Measurements from ENCODE around the gene CDPF1. TPM values are rescaled to one million over a fixed set of nuclear protein-coding genes. Genes with fewer than 3 reads are reported as not detected.
A peak's percentile ranks its signal among the peaks of the same experiment; 100 is the strongest.
"Not testable (repeated sequence)": the region's sequence is repeated elsewhere in the genome, so short reads cannot be mapped to it uniquely, and the experiment has no call there.

Gene CDPF1
- polyA plus RNA-seq, 2 of the 4 experiments (the other 2 are of a cell fraction): 8.9 to 9.6 TPM

DNA sequence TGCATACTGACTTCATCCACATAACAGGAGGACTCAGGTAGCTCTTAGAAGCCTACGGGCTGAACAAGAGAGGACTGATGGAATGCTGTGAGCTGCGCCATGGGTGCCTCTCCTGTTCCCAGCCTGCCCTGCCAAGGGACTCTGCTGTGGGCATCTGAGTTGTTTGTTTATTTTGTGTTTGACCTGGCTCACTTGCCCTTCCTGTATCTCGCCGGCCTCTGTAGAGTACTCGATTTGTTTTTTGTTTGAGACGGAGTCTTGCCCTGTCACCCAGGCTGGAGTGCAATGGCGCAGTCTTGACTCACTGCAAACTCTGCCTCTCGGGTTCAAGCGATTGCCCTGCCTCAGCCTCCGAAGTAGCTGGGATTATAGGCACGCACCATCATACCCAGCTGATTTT, 19.5 kb upstream of the CDPF1 start:
- Histone ChIP-seq H3K9me3 (peaks cover 6% of the 10 kb centered on the region; the same call in 1 of the 3 replicates), H3K4me2 (peak overlapping the region; percentile 95; the same call in 1 of the 3 replicates), H3K27ac (no peak overlapping the region), H3K4me3 (no peak overlapping the region), H3K4me1 (peaks cover 18% of the 10 kb centered on the region; the same call in 1 of the 3 replicates)
- ChIA-PET CTCF (interaction anchor here (0.6 to 1.6 kb wide), 2 partner anchors 75 to 263 kb away, joined by 5 to 6 read pairs; no protein-coding TSS in a partner anchor), POLR2A (no interaction called here)
- DNase-seq (ENCODE audit: low read depth in 1 of 2, low spot score in 1 of 2): no peak
- 84% methylated on average over 9 of the region's 11 CpGs for WGBS (ENCODE audit: missing lambda C conversion rate)
- no peak for FAIRE-seq
- no peak for TF ChIP-seq FOSB (CRISPR knock-in tag; IDR thresholded peaks at IDR 0.05)
- ATAC-seq: no peak

DNA sequence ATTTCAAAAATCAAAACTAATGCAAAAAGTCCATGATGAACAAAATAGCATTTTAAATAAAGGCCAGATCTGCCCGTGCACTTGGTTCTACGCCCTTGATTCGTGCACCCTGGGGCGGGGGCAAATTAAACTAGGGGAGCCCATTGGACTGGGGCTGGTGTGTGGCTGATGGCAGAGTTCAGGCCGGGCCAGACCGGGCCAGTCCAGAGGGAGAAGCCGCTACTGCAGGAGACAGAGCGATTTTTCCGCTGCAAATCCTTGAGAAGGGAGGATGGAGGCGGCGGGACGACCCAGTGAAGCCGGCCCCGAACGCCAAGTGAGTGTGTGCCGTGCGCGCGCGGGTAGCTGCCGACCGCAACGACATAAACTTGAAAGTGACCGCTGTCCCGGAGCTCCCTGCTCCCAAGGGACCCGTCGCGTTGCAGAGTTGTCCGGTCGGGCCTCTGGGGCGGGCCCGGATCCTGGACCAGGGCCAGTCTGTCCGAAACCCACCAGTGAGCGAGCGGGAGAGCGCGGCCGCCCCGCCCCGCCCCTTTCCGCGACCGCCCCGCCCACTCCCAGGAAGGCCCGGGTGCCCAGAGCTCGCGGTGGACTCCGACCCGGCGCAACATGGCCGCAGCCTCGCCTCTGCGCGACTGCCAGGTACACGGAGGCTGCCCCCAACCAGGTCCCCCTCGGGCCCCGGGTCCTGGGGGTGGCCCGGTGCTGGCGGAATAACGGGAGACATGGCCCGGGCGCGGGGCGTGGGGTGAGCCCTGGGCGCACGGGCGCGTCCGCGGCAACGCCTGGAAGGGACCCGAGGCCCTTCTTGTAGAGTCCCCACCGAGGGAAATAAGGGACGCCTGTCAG, 17.6 kb upstream of the CDPF1 start, which contains the start of gene TTC38:
Gene TTC38 (plus strand): TSS at position 578 of the 849 bp plus-strand sequence. CDS start 32 bp downstream, at position 610.
- H3K9me3 ChIP-seq: peaks cover 6% of the 10 kb centered on the region; the same call in 1 of the 3 replicates
- POLR2A ChIA-PET: interaction anchor here (0.6 to 1.2 kb wide), 6 partner anchors 8 to 183 kb away, joined by 3 to 6 read pairs (median 3); partner anchors contain the start of gene CDPF1
- peak within 1 kb of the TSS; percentile 95 for H3K4me2 ChIP-seq
- H3K4me3 ChIP-seq: peak within 1 kb of the TSS; percentile 76
- WGBS (ENCODE audit: missing lambda C conversion rate): 4% methylated on average over 8 of the region's 74 CpGs
- DNase-seq (ENCODE audit: low read depth in 1 of 2, low spot score in 1 of 2) (peak; percentile 77 to 87), ATAC-seq (peak; percentile 98), FAIRE-seq (no peak)
- CTCF ChIA-PET: interaction anchor here (1.2 to 2.1 kb wide), 4 partner anchors 124 to 272 kb away, joined by 3 to 5 read pairs (median 4); no protein-coding TSS in a partner anchor
- peaks cover 18% of the 10 kb centered on the region; the same call in 1 of the 3 replicates for H3K4me1 ChIP-seq
- H3K27ac ChIP-seq: peak within 1 kb of the TSS; percentile 82 to 95
- TF ChIP-seq BHLHE40 (IDR thresholded peaks at IDR 0.05; ENCODE audit: low read depth, low read length) (no peak), KDM5A (IDR thresholded peaks at IDR 0.05) (peak; percentile 38; the same call in 1 of the 2 replicates), JUN (IDR thresholded peaks at IDR 0.05) (peak; percentile 15 to 52; a peak in 2 of 5 replicates), PHF8 (IDR thresholded peaks at IDR 0.05; ENCODE audit: borderline replicate concordance, low read depth) (peak; percentile 88), POLR2A (IDR thresholded peaks at IDR 0.05; ENCODE audit: low read length) (peak; percentile 53)
- TF ChIP-seq, protein P1, sequence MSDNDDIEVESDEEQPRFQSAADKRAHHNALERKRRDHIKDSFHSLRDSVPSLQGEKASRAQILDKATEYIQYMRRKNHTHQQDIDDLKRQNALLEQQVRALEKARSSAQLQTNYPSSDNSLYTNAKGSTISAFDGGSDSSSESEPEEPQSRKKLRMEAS (IDR thresholded peaks at IDR 0.05): peak; percentile 35; the same call in 1 of the 2 replicates
- TF ChIP-seq, protein P2, sequence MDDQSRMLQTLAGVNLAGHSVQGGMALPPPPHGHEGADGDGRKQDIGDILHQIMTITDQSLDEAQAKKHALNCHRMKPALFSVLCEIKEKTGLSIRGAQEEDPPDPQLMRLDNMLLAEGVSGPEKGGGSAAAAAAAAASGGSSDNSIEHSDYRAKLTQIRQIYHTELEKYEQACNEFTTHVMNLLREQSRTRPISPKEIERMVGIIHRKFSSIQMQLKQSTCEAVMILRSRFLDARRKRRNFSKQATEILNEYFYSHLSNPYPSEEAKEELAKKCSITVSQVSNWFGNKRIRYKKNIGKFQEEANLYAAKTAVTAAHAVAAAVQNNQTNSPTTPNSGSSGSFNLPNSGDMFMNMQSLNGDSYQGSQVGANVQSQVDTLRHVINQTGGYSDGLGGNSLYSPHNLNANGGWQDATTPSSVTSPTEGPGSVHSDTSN (IDR thresholded peaks at IDR 0.05): no peak

DNA sequence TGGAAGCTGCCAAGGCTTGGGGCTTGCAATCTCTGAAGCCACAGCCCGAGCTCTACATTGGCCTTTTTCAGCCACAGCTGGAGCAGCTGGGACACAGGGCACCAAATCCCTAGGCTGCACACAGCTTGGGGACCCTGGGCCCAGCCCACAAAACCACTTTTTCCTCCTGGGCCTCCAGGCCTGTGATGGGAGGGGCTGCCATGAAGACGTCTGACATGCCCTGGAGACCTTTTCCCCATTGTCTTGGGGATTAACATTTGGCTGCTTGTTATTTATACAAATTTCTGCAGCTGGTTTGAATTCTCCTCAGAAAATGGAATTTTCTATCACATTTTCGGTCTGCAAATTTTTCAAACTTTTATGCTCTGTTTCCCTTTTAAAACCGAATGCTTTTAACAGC, 15.5 kb upstream of the CDPF1 start:
- CTCF ChIA-PET; H3K27ac ChIP-seq; H3K4me3 ChIP-seq; H3K4me2 ChIP-seq; DNase-seq (ENCODE audit: low read depth in 1 of 2, low spot score in 1 of 2); FAIRE-seq; H3K9me3 ChIP-seq; POLR2A ChIA-PET; ATAC-seq: not testable (repeated sequence)
- TF ChIP-seq ZFP36 (IDR thresholded peaks at IDR 0.05; ENCODE audit: borderline replicate concordance, partially characterized antibody): peak; percentile 70
- WGBS (ENCODE audit: missing lambda C conversion rate): 76% methylated on average over 4 of the region's 4 CpGs
- peaks cover 18% of the 10 kb centered on the region; the same call in 1 of the 3 replicates for H3K4me1 ChIP-seq

DNA sequence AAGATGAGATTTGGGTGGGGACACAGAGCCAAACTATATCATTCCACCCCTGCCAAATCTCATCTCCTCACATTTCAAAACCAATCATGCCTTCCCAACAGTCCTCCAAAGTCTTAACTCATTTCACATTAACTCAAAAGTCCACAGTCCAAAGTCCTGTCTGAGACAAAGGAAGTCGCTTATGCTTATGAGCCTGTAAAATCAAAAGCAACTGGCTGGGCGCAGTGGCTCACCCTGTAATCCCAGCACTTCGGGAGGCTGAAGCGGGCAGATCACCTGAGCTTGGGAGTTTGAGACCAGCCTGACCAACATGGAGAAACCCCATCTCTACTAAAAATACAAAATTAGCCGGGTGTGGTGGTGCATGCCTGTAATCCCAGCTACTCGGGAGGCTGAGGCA, 14.4 kb upstream of the CDPF1 start:
- H3K4me1 ChIP-seq: peaks cover 18% of the 10 kb centered on the region; the same call in 1 of the 3 replicates
- ATAC-seq; H3K9me3 ChIP-seq; FAIRE-seq; H3K4me3 ChIP-seq; DNase-seq (ENCODE audit: low read depth in 1 of 2, low spot score in 1 of 2); H3K4me2 ChIP-seq; H3K27ac ChIP-seq; POLR2A ChIA-PET; CTCF ChIA-PET: not testable (repeated sequence)
- 90% methylated on average over 3 of the region's 6 CpGs for WGBS (ENCODE audit: missing lambda C conversion rate)

DNA sequence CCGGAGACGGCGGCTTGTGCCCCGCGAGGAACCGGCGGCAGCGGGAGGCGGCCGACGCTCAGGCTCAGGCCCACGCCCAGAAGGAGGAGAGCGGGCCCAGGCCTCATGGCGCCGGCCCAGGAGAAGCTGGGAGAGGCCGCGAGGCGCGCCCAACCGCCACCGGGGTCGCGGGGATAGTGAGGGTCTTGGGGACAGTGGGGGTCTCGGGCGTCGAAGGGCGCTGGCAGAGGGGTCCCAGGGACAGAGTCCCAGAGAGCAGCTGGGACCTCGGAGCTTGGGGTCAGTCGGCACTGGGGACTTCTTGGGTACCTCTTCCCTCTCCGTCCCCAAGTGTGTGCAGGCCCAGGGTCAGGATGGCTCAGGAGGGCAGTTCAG, 13.1 kb upstream of the CDPF1 start, which contains the start of gene PKDREJ:
Gene PKDREJ (minus strand): TSS at position 128 of the 375 bp plus-strand sequence. CDS start 21 bp downstream, at position 107.
- H3K9me3 ChIP-seq: peaks cover 6% of the 10 kb centered on the region; the same call in 1 of the 3 replicates
- no peak within 1 kb of the TSS for H3K27ac ChIP-seq
- POLR2A ChIA-PET: no interaction called here
- H3K4me3 ChIP-seq: no peak within 1 kb of the TSS
- no peak within 1 kb of the TSS for H3K4me2 ChIP-seq
- WGBS (ENCODE audit: missing lambda C conversion rate): 90% methylated on average over 25 of the region's 30 CpGs
- ATAC-seq (no peak), FAIRE-seq (no peak), DNase-seq (ENCODE audit: low read depth in 1 of 2, low spot score in 1 of 2) (no peak)
- TF ChIP-seq PHF8 (IDR thresholded peaks at IDR 0.05; ENCODE audit: borderline replicate concordance, low read depth) (no peak), JUNB (IDR thresholded peaks at IDR 0.05) (no peak)
- TF ChIP-seq, protein P1 (IDR thresholded peaks at IDR 0.05): no peak
- CTCF ChIA-PET: no interaction called here
- H3K4me1 ChIP-seq: peaks cover 5% of the 10 kb centered on the region; the same call in 1 of the 3 replicates
